IPS-18a (cell line): ENCODE measurements around the gene LRRC10B.
A peak's percentile ranks its signal among the peaks of the same experiment; 100 is the strongest.
"Not testable (repeated sequence)": the region's sequence is repeated elsewhere in the genome, so short reads cannot be mapped to it uniquely, and the experiment has no call there.

Experiments used
- H3K27ac ChIP-seq: one replicate; pipeline ENCODE4 v1.5.1; 2013; ENCODE audit warnings: low read length
- H3K27me3 ChIP-seq: one replicate; pipeline ENCODE4 v1.6.1; 2013; ENCODE audit warnings: mild to moderate bottlenecking, low read length; ENCODE audit not compliant: control insufficient read depth, insufficient read depth
- H3K36me3 ChIP-seq: one replicate; pipeline ENCODE4 v1.6.1; 2013; ENCODE audit warnings: low read depth, low read length; ENCODE audit not compliant: control insufficient read depth
- H3K4me1 ChIP-seq: one replicate; pipeline ENCODE4 v1.6.1; 2013; ENCODE audit warnings: low read depth, low read length; ENCODE audit not compliant: control insufficient read depth
- H3K4me3 ChIP-seq: one replicate; pipeline ENCODE4 v1.5.1; 2013; ENCODE audit warnings: low read length
- H3K9ac ChIP-seq: one replicate; pipeline ENCODE4 v1.6.1; 2013; ENCODE audit warnings: mild to moderate bottlenecking, low read length, moderate library complexity
- H3K9me3 ChIP-seq: one replicate; pipeline ENCODE4 v1.6.1; 2013; ENCODE audit warnings: low read depth, low read length; ENCODE audit not compliant: control insufficient read depth

LRRC10B gene

DNA sequence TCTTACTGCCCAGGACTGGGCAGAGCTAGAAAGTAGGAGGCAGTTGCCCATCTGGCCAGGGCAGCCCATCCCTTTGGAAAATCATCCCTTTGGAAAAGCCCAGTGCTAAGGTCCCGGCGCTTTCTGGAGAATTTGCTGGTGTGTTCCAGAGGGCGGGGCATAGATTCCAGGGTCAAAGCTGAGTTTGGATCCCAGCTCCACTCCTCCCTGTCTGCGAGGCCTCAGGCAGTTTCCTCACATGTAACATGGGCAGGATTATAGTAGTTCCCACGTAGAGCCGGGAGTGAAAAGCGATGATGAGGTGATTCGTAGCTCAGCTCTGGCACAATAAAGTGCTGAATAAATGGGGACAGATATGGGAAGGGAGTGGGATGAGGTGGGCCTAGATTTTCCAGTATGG, 31.4 kb upstream of the LRRC10B start:
- peaks cover 6% of the 10 kb centered on the region for H3K4me1 ChIP-seq
- H3K27me3 ChIP-seq, result no peaks in the 10 kb centered on the region
- H3K36me3 ChIP-seq, result no peaks in the 10 kb centered on the region
- no peak overlapping the region for H3K9ac ChIP-seq
- no peak overlapping the region for H3K27ac ChIP-seq
- no peak overlapping the region for H3K4me3 ChIP-seq
- H3K9me3 ChIP-seq, result no peaks in the 10 kb centered on the region

DNA sequence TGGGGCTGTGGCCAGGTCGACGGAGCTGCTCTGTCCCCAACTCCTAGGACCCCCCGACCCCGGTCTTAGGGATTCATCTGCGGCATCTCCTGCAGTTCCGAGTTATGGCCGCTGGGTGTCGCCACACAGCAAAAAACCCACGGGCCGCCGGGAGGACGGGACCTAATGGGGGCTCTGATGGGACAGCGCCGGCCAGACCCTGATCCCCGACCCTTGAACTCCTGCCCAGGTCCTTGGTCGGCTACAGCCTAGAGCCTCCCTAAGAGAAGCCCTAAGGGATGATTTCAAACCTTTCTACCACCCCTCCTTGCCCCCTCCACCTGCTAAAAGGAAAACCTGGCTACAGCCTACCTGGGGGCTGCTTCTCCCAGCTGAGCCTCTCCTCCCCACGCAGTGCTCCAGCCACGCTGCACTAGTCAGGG, 30.8 kb upstream of the LRRC10B start:
- no peak overlapping the region for H3K4me3 ChIP-seq
- no peaks in the 10 kb centered on the region for H3K9me3 ChIP-seq
- H3K27me3 ChIP-seq, result no peaks in the 10 kb centered on the region
- no peak overlapping the region for H3K27ac ChIP-seq
- no peaks in the 10 kb centered on the region for H3K36me3 ChIP-seq
- peaks cover 6% of the 10 kb centered on the region for H3K4me1 ChIP-seq
- no peak overlapping the region for H3K9ac ChIP-seq

GRCh38 chr11:61479360-61480058, 29.0 kb upstream of the LRRC10B start:
- not testable (repeated sequence) for H3K27me3 ChIP-seq

DNA sequence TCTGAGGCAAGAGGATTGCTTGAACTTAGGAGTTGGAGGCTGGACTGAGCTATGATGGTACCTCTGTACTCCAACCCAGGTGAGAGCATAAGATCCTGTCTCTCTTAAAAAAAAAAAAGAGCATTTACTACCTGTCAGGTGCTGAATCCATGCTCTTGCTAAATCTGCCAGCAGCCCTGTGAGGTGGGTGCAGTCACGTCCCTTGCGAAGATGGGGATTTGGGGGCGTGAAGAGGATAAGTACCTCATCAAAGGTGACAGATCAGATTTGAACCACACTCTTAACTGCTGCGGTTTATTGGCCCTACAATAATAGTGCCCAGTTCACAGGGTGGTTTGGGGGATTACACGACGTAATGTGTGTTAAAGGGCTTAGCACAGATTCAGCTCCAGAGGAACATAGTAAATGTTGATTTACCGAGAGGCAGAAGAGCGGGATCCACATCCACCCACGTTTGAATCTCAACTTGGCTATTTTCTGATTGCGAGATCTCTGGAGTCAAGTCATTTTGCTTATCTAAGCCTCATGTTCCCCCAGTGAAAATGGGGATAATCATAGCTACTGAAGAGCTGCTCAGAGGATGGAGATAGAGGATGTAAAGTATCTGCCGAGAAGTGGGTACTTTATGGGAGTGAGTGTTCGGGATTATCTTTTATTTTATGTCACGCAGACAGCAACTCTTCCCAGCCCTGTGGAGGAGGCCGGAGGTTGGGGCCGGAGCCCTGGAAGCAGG, 28.1 kb upstream of the LRRC10B start:
- Histone ChIP-seq H3K36me3 (no peaks in the 10 kb centered on the region), H3K9me3 (no peaks in the 10 kb centered on the region), H3K4me1 (peaks cover 6% of the 10 kb centered on the region), H3K27me3 (no peaks in the 10 kb centered on the region), H3K27ac (peak overlapping the region; percentile 18), H3K9ac (peak overlapping the region; percentile 35), H3K4me3 (no peak overlapping the region)

More at GRCh38 chr11:61479360-61480058, 29.0 kb upstream of the LRRC10B start:
- not testable (repeated sequence) for H3K27ac ChIP-seq, H3K36me3 ChIP-seq, H3K9ac ChIP-seq, H3K4me1 ChIP-seq, H3K9me3 ChIP-seq, H3K4me3 ChIP-seq

- no peak overlapping the region for H3K4me3 ChIP-seq
- no peaks in the 10 kb centered on the region for H3K27me3 ChIP-seq
- peaks cover 6% of the 10 kb centered on the region for H3K4me1 ChIP-seq
- H3K27ac ChIP-seq, result peak overlapping the region; percentile 18
- H3K9me3 ChIP-seq, result no peaks in the 10 kb centered on the region
- peak overlapping the region; percentile 35 for H3K9ac ChIP-seq
- H3K36me3 ChIP-seq, result no peaks in the 10 kb centered on the region
Measured at GRCh38 chr11:61480994-61481335, 27.6 kb upstream of the LRRC10B start.

- no peaks in the 10 kb centered on the region for H3K27me3 ChIP-seq
- H3K4me1 ChIP-seq, result peaks cover 6% of the 10 kb centered on the region
- H3K9me3 ChIP-seq, result no peaks in the 10 kb centered on the region
- peak overlapping the region; percentile 9 for H3K9ac ChIP-seq
- H3K27ac ChIP-seq, result no peak overlapping the region
- no peaks in the 10 kb centered on the region for H3K36me3 ChIP-seq
- no peak overlapping the region for H3K4me3 ChIP-seq
Measured at GRCh38 chr11:61481806-61482205, 26.7 kb upstream of the LRRC10B start.

- Histone ChIP-seq H3K4me1 (peaks cover 6% of the 10 kb centered on the region), H3K4me3 (no peak overlapping the region)
Measured at GRCh38 chr11:61482513-61482912, 26.0 kb upstream of the LRRC10B start.

GRCh38 chr11:61484541-61484940, 24.0 kb upstream of the LRRC10B start:
- H3K4me3 ChIP-seq, result no peak overlapping the region
- peaks cover 4% of the 10 kb centered on the region for H3K27me3 ChIP-seq
- no peaks in the 10 kb centered on the region for H3K36me3 ChIP-seq
- H3K9ac ChIP-seq, result no peak overlapping the region
- no peaks in the 10 kb centered on the region for H3K9me3 ChIP-seq
- H3K27ac ChIP-seq, result no peak overlapping the region
- H3K4me1 ChIP-seq, result peaks cover 15% of the 10 kb centered on the region

More at GRCh38 chr11:61482513-61482912, 26.0 kb upstream of the LRRC10B start:
- Histone ChIP-seq H3K27ac (no peak overlapping the region), H3K9me3 (no peaks in the 10 kb centered on the region), H3K36me3 (no peaks in the 10 kb centered on the region), H3K27me3 (no peaks in the 10 kb centered on the region), H3K9ac (no peak overlapping the region)

GRCh38 chr11:61485080-61485479, 23.5 kb upstream of the LRRC10B start:
- H3K9ac ChIP-seq, result no peak overlapping the region
- H3K27me3 ChIP-seq, result peaks cover 4% of the 10 kb centered on the region
- no peaks in the 10 kb centered on the region for H3K9me3 ChIP-seq
- H3K27ac ChIP-seq, result no peak overlapping the region
- H3K36me3 ChIP-seq, result no peaks in the 10 kb centered on the region
- peaks cover 19% of the 10 kb centered on the region for H3K4me1 ChIP-seq
- no peak overlapping the region for H3K4me3 ChIP-seq

DNA sequence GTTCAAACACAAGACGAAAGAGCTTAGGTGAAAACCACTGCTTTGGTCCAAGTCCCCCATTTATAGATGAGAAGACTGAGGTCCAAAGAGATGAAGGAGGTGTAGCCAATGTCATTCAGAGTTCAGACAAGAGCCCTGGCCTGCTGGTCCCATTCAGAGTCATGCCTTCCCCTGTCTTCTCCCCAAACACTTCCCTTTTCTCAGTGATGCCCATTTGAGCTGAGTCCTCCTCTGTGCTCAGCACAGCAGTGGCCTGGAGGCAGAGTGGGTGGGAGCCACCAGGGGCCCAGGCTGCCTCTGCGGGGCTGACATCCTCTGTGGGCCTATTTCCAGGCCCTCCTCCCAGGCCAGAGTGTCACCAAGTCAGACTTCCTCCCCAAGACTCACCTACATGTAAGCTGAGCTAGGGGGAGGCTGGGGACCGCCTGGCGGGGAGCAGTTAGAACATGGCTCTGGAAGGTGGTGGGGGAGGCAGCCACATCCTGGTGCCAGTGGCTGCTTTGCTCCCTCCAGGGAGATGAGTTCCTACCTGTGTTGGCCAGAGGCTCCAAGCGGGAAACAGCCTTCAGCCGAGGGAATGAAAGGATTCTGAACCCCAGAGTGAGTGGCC, 22.4 kb upstream of the LRRC10B start:
- Histone ChIP-seq H3K27me3 (peaks cover 4% of the 10 kb centered on the region), H3K4me3 (no peak overlapping the region), H3K9me3 (no peaks in the 10 kb centered on the region), H3K36me3 (no peaks in the 10 kb centered on the region), H3K27ac (no peak overlapping the region), H3K9ac (no peak overlapping the region), H3K4me1 (peaks cover 14% of the 10 kb centered on the region)

- Histone ChIP-seq H3K4me3 (no peak overlapping the region), H3K27ac (no peak overlapping the region), H3K9ac (no peak overlapping the region), H3K4me1 (peaks cover 14% of the 10 kb centered on the region), H3K9me3 (no peaks in the 10 kb centered on the region), H3K36me3 (no peaks in the 10 kb centered on the region), H3K27me3 (peaks cover 4% of the 10 kb centered on the region)
Measured at GRCh38 chr11:61486779-61487178, 21.8 kb upstream of the LRRC10B start.
